ENCODE data around the gene ERICH6. TPM values are rescaled to one million over a fixed set of nuclear protein-coding genes. Genes with fewer than 3 reads are reported as not detected.

The ERICH6 gene
- total and polyA plus RNA-seq, 4 donors, result 0.18 TPM; not detected in 3

DNA sequence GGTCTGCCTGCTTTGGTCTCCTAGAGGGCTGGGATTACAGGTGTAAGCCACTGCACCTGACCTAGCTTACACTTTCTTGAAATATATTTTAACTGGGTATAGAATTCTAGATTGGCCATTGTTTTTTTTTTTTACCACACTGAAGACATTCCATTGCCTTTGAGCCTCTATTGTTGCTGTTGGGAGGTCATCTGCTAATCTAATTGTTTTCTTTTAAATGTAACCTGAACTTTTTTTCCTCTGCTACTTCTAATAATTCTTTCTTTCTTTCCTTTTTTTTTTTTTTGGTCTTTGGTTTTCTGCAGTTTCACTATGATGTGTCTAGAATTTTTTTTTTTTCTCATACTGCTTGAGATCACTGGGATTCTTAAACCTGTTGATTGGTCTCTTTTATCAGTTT lies 28.1 kb downstream of the ERICH6 start:
- Histone ChIP-seq H3K27me3 (ENCODE audit: control insufficient read depth in 1 of 2, insufficient read depth in 2 of 2, low read length in 1 of 2) (peaks cover 0 to 5% of the 10 kb centered on the region in 2 donors), H3K36me3 (ENCODE audit: control insufficient read depth in 1 of 2, insufficient read depth in 2 of 2, low read length in 1 of 2) (no peaks in the 10 kb centered on the region), H3K4me3 (ENCODE audit: low read length in 2 of 2) (no peak overlapping the region), H3K27ac (ENCODE audit: low read depth in 1 of 2, low read length in 2 of 2) (no peak overlapping the region), H3K9me3 (ENCODE audit: control insufficient read depth, low read length) (peaks cover 4% of the 10 kb centered on the region), H3K4me1 (ENCODE audit: control insufficient read depth in 1 of 2, insufficient read depth in 2 of 2, low read length in 2 of 2) (no peaks in the 10 kb centered on the region)
- ATAC-seq (ENCODE audit: low FRiP score), result no peak
- DNase-seq, result no peak
- intact Hi-C loops (cut with DNase I), result no loop called here

DNA sequence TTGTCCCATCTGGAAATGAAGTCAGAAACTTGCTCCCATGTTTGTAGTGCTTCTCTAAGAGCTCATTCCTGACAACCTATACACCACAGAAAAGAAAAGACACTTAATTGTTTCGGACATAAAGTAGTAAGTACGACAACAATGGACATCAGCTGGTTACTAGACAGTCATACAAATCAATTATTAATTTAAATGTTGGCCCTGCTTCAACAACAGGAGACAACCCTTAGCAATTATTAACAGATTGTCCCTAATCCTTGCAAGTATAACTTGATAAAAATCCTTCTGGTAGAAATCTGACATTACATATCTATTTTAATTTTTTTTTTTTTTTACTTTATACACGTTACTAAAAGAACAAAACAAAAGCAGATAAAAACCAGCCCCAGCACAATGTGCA lies 29.8 kb downstream of the ERICH6 start:
- DNase-seq (no peak), ATAC-seq (ENCODE audit: low FRiP score) (no peak)
- no peaks in the 10 kb centered on the region for H3K36me3 ChIP-seq (ENCODE audit: control insufficient read depth in 1 of 2, insufficient read depth in 2 of 2, low read length in 1 of 2)
- peaks cover 0 to 5% of the 10 kb centered on the region in 2 donors for H3K27me3 ChIP-seq (ENCODE audit: control insufficient read depth in 1 of 2, insufficient read depth in 2 of 2, low read length in 1 of 2)
- no peak overlapping the region for H3K27ac ChIP-seq (ENCODE audit: low read depth in 1 of 2, low read length in 2 of 2)
- H3K9me3 ChIP-seq (ENCODE audit: control insufficient read depth, low read length), result peaks cover 4% of the 10 kb centered on the region
- 72 to 78% methylated on average over 3 of the region's 3 CpGs for WGBS, 2 donors
- intact Hi-C loops (cut with DNase I), result no loop called here
- H3K4me1 ChIP-seq (ENCODE audit: control insufficient read depth in 1 of 2, insufficient read depth in 2 of 2, low read length in 2 of 2), result no peaks in the 10 kb centered on the region
- no peak overlapping the region for H3K4me3 ChIP-seq (ENCODE audit: low read length in 2 of 2)

GRCh38 chr3:150666167-150666566 lies 37.6 kb downstream of the ERICH6 start:
- ATAC-seq (ENCODE audit: low FRiP score) (no peak), DNase-seq (no peak)
- H3K4me1 ChIP-seq (ENCODE audit: control insufficient read depth in 1 of 2, insufficient read depth in 2 of 2, low read length in 2 of 2), result no peaks in the 10 kb centered on the region
- no peaks in the 10 kb centered on the region for H3K36me3 ChIP-seq (ENCODE audit: control insufficient read depth in 1 of 2, insufficient read depth in 2 of 2, low read length in 1 of 2)
- no peaks in the 10 kb centered on the region for H3K27me3 ChIP-seq (ENCODE audit: control insufficient read depth in 1 of 2, insufficient read depth in 2 of 2, low read length in 1 of 2)
- H3K4me3 ChIP-seq (ENCODE audit: low read length in 2 of 2), result no peak overlapping the region
- peaks cover 2% of the 10 kb centered on the region for H3K9me3 ChIP-seq (ENCODE audit: control insufficient read depth, low read length)
- intact Hi-C loops (cut with DNase I), result no loop called here
- 73 to 81% methylated on average over 5 of the region's 5 CpGs for WGBS, 2 donors
- H3K27ac ChIP-seq (ENCODE audit: low read depth in 1 of 2, low read length in 2 of 2), result no peak overlapping the region

GRCh38 chr3:150663461-150663860 lies 40.3 kb downstream of the ERICH6 start:
- H3K27me3 ChIP-seq (ENCODE audit: control insufficient read depth in 1 of 2, insufficient read depth in 2 of 2, low read length in 1 of 2), result no peaks in the 10 kb centered on the region
- WGBS, 2 donors, result 88 to 91% methylated on average over 8 of the region's 8 CpGs
- peaks cover 2% of the 10 kb centered on the region for H3K9me3 ChIP-seq (ENCODE audit: control insufficient read depth, low read length)
- H3K4me1 ChIP-seq (ENCODE audit: control insufficient read depth in 1 of 2, insufficient read depth in 2 of 2, low read length in 2 of 2), result no peaks in the 10 kb centered on the region
- DNase-seq, result no peak
- no peak overlapping the region for H3K4me3 ChIP-seq (ENCODE audit: low read length in 2 of 2)
- no peak for ATAC-seq (ENCODE audit: low FRiP score)
- intact Hi-C loops (cut with DNase I), result no loop called here
- no peak overlapping the region for H3K27ac ChIP-seq (ENCODE audit: low read depth in 1 of 2, low read length in 2 of 2)
- no peaks in the 10 kb centered on the region for H3K36me3 ChIP-seq (ENCODE audit: control insufficient read depth in 1 of 2, insufficient read depth in 2 of 2, low read length in 1 of 2)

DNA sequence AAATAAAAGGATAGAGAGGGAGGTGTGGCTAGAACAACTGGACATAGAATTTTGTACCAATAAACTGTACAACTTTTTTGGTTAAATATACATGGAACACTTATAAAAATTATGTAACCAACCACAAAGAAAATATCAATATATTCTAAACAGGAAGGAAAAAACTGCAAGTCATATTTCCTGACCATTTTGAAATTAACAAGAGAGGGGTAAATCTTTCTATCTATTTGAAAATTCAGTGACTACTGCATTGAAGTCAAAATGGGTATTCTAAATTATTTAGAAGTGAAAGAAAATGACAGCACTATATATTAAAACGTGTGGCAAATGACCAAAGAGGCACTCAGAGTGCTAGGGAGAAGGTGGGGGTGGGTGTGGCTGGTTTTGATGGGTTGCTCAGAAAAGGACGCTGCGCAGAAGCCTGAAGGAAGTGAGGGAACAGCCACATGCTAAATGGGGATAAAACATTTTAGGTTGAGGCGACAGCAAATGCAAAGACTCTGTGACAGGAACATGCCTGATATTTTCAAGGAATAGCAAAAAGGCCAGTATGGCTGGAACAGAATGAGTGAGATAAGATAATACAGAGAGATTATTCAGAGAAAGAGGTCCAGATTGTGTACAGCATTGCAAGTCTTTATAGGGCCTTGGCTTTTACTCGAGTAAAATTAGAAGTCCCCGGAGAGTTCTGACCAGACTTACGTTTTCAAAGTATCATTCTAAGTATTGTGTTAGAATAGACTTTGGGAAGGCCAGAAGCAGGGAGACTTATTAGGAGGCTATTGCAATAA lies 41.1 kb downstream of the ERICH6 start:
- Histone ChIP-seq H3K36me3 (ENCODE audit: control insufficient read depth in 1 of 2, insufficient read depth in 2 of 2, low read length in 1 of 2) (no peaks in the 10 kb centered on the region), H3K4me3 (ENCODE audit: low read length in 2 of 2) (no peak overlapping the region), H3K27ac (ENCODE audit: low read depth in 1 of 2, low read length in 2 of 2) (no peak overlapping the region), H3K9me3 (ENCODE audit: control insufficient read depth, low read length) (peaks cover 2% of the 10 kb centered on the region), H3K4me1 (ENCODE audit: control insufficient read depth in 1 of 2, insufficient read depth in 2 of 2, low read length in 2 of 2) (no peaks in the 10 kb centered on the region), H3K27me3 (ENCODE audit: control insufficient read depth in 1 of 2, insufficient read depth in 2 of 2, low read length in 1 of 2) (no peaks in the 10 kb centered on the region)
- 58% methylated on average over 7 of the region's 7 CpGs for WGBS, 2 donors
- ATAC-seq (ENCODE audit: low FRiP score), result no peak
- intact Hi-C loops (cut with DNase I), result no loop called here
- DNase-seq, result no peak

GRCh38 chr3:150656316-150656715 lies 47.4 kb downstream of the ERICH6 start:
- intact Hi-C loops (cut with DNase I), result no loop called here
- Histone ChIP-seq H3K27ac (ENCODE audit: low read depth in 1 of 2, low read length in 2 of 2) (no peak overlapping the region), H3K27me3 (ENCODE audit: control insufficient read depth in 1 of 2, insufficient read depth in 2 of 2, low read length in 1 of 2) (no peaks in the 10 kb centered on the region), H3K4me1 (ENCODE audit: control insufficient read depth in 1 of 2, insufficient read depth in 2 of 2, low read length in 2 of 2) (no peaks in the 10 kb centered on the region), H3K9me3 (ENCODE audit: control insufficient read depth, low read length) (no peaks in the 10 kb centered on the region), H3K36me3 (ENCODE audit: control insufficient read depth in 1 of 2, insufficient read depth in 2 of 2, low read length in 1 of 2) (no peaks in the 10 kb centered on the region), H3K4me3 (ENCODE audit: low read length in 2 of 2) (no peak overlapping the region)
- ATAC-seq (ENCODE audit: low FRiP score) (no peak), DNase-seq (no peak)
- WGBS, 2 donors, result 76 to 78% methylated on average over 4 of the region's 4 CpGs

DNA sequence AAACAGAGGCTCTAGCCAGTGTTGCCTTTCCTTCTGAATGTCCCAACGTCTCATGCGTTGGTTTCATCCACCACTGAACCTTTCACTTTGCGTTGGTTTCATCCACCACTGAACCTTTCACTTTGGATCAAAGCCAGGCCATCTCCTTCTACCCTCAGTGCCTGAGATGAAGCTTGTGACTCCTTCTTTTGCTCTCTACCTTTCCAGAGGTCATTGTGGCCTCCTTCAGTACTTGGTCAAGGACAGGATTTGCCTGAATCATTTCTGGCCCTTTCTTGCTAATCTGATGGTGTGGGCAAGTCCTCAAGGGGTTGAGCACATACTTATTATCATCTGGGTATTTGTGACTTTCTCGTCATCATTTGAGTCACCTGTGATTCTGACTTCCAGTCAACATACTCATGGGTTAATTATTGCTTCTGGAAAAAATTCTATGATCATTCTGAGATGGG lies 50.6 kb downstream of the ERICH6 start:
- H3K27ac ChIP-seq (ENCODE audit: low read depth in 1 of 2, low read length in 2 of 2), result no peak overlapping the region
- no peaks in the 10 kb centered on the region for H3K36me3 ChIP-seq (ENCODE audit: control insufficient read depth in 1 of 2, insufficient read depth in 2 of 2, low read length in 1 of 2)
- no peaks in the 10 kb centered on the region for H3K4me1 ChIP-seq (ENCODE audit: control insufficient read depth in 1 of 2, insufficient read depth in 2 of 2, low read length in 2 of 2)
- intact Hi-C loops (cut with DNase I), result no loop called here
- H3K27me3 ChIP-seq (ENCODE audit: control insufficient read depth in 1 of 2, insufficient read depth in 2 of 2, low read length in 1 of 2), result no peaks in the 10 kb centered on the region
- 86 to 92% methylated on average over 4 of the region's 4 CpGs for WGBS, 2 donors
- ATAC-seq (ENCODE audit: low FRiP score) (no peak), DNase-seq (no peak)
- no peaks in the 10 kb centered on the region for H3K9me3 ChIP-seq (ENCODE audit: control insufficient read depth, low read length)
- H3K4me3 ChIP-seq (ENCODE audit: low read length in 2 of 2), result no peak overlapping the region

- 91 to 93% methylated on average over 12 of the region's 12 CpGs for WGBS, 2 donors
Observed at GRCh38 chr3:150640256-150640655, 63.5 kb downstream of the ERICH6 start.

DNA sequence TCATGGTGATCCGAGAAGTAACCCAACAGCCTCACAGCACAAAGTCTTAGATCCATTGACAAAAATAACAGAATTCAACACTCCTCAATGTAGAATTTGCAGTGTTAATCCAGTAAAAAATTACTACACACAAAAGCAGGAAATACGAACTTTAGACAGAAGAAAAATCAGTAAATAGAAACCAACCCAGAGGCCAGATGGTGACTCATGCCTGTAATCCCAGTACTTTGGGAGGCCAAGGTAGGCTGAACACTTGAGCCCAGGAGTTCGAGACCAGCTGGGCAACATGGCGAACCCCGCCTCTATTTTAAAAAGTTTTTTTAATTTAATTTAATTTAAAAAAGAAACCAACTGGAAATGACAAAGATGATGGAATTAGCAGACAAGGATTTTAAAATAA lies 64.5 kb downstream of the ERICH6 start:
- H3K9me3 ChIP-seq (ENCODE audit: control insufficient read depth, low read length), result no peaks in the 10 kb centered on the region
- H3K27me3 ChIP-seq (ENCODE audit: control insufficient read depth in 1 of 2, insufficient read depth in 2 of 2, low read length in 1 of 2), result no peaks in the 10 kb centered on the region
- no peak for DNase-seq
- no peaks in the 10 kb centered on the region for H3K4me1 ChIP-seq (ENCODE audit: control insufficient read depth in 1 of 2, insufficient read depth in 2 of 2, low read length in 2 of 2)
- intact Hi-C loops (cut with DNase I), result no loop called here
- WGBS, 2 donors, result 73 to 74% methylated on average over 5 of the region's 5 CpGs
- H3K36me3 ChIP-seq (ENCODE audit: control insufficient read depth in 1 of 2, insufficient read depth in 2 of 2, low read length in 1 of 2), result no peaks in the 10 kb centered on the region
- no peak for ATAC-seq (ENCODE audit: low FRiP score)
- H3K4me3 ChIP-seq (ENCODE audit: low read length in 2 of 2), result no peak overlapping the region
- no peak overlapping the region for H3K27ac ChIP-seq (ENCODE audit: low read depth in 1 of 2, low read length in 2 of 2)

More at GRCh38 chr3:150640256-150640655, 63.5 kb downstream of the ERICH6 start:
- no peaks in the 10 kb centered on the region for H3K36me3 ChIP-seq (ENCODE audit: control insufficient read depth in 1 of 2, insufficient read depth in 2 of 2, low read length in 1 of 2)
- no peak for DNase-seq
- no peaks in the 10 kb centered on the region for H3K9me3 ChIP-seq (ENCODE audit: control insufficient read depth, low read length)
- no peaks in the 10 kb centered on the region for H3K27me3 ChIP-seq (ENCODE audit: control insufficient read depth in 1 of 2, insufficient read depth in 2 of 2, low read length in 1 of 2)
- no peak overlapping the region for H3K27ac ChIP-seq (ENCODE audit: low read depth in 1 of 2, low read length in 2 of 2)
- no peaks in the 10 kb centered on the region for H3K4me1 ChIP-seq (ENCODE audit: control insufficient read depth in 1 of 2, insufficient read depth in 2 of 2, low read length in 2 of 2)
- intact Hi-C loops (cut with DNase I), result no loop called here
- H3K4me3 ChIP-seq (ENCODE audit: low read length in 2 of 2), result no peak overlapping the region
- no peak for ATAC-seq (ENCODE audit: low FRiP score)
